Measurements from ENCODE around the gene CKB. TPM values are rescaled to one million over a fixed set of nuclear protein-coding genes. Genes with fewer than 3 reads are reported as not detected.

CKB gene
- total RNA-seq, 1 donor from 2014 or later: 178 TPM

GRCh38 chr14:103544388-103545218 is 22.0 kb upstream of the CKB start:
- H3K79me2 ChIP-seq (ENCODE audit: insufficient read depth, low read length): no peaks in the 10 kb centered on the region
- Mint-ChIP-seq H3K4me3 (ENCODE audit: unreplicated experiment) (no peak overlapping the region), H3K27ac (ENCODE audit: unreplicated experiment) (no peak overlapping the region), H3K27me3 (ENCODE audit: low read depth, unreplicated experiment) (no peaks in the 10 kb centered on the region), H3K9me3 (ENCODE audit: unreplicated experiment) (no peaks in the 10 kb centered on the region), H3K4me1 (ENCODE audit: low read depth, unreplicated experiment) (peaks cover 7% of the 10 kb centered on the region), H3K36me3 (ENCODE audit: low read depth, unreplicated experiment) (no peaks in the 10 kb centered on the region)
- H2AFZ ChIP-seq (ENCODE audit: low read depth, low read length): no peak overlapping the region
- FAIRE-seq (no peak), DNase-seq (ENCODE audit: low read depth) (no peak)
- H3K4me2 ChIP-seq (ENCODE audit: low read length): no peak overlapping the region
- no peak for TF ChIP-seq EZH2 (IDR thresholded peaks at IDR 0.05; ENCODE audit: insufficient read depth, low read length)
- no peak for TF ChIP-seq CTCF (IDR thresholded peaks at IDR 0.05; ENCODE audit: insufficient read depth, low read depth, low read length)
- no peak overlapping the region for H3K4me3 ChIP-seq (ENCODE audit: insufficient read depth, low read depth, low read length)
- no peaks in the 10 kb centered on the region for H3K36me3 ChIP-seq (ENCODE audit: insufficient read depth, low read length)
- no peak overlapping the region for H3K27ac ChIP-seq (ENCODE audit: low read depth, low read length)
- peaks cover 13% of the 10 kb centered on the region for H4K20me1 ChIP-seq (ENCODE audit: insufficient read depth, low read length)
- H3K9ac ChIP-seq (ENCODE audit: low read length): no peak overlapping the region
- peaks cover 28% of the 10 kb centered on the region for H3K4me1 ChIP-seq (ENCODE audit: insufficient read depth, low read length)
- H3K9me3 ChIP-seq (ENCODE audit: insufficient read depth, low read depth, low read length): no peaks in the 10 kb centered on the region
- no peaks in the 10 kb centered on the region for H3K27me3 ChIP-seq (ENCODE audit: insufficient read depth, low read length)

- Histone ChIP-seq H3K4me1 (ENCODE audit: insufficient read depth, low read length) (peaks cover 28% of the 10 kb centered on the region), H2AFZ (ENCODE audit: low read depth, low read length) (no peak overlapping the region), H3K9me3 (ENCODE audit: insufficient read depth, low read depth, low read length) (no peaks in the 10 kb centered on the region), H3K4me2 (ENCODE audit: low read length) (no peak overlapping the region), H4K20me1 (ENCODE audit: insufficient read depth, low read length) (peaks cover 13% of the 10 kb centered on the region), H3K4me3 (ENCODE audit: insufficient read depth, low read depth, low read length) (no peak overlapping the region), H3K9ac (ENCODE audit: low read length) (no peak overlapping the region), H3K36me3 (ENCODE audit: insufficient read depth, low read length) (no peaks in the 10 kb centered on the region), H3K79me2 (ENCODE audit: insufficient read depth, low read length) (no peaks in the 10 kb centered on the region), H3K27ac (ENCODE audit: low read depth, low read length) (no peak overlapping the region), H3K27me3 (ENCODE audit: insufficient read depth, low read length) (no peaks in the 10 kb centered on the region)
- FAIRE-seq: no peak
- DNase-seq (ENCODE audit: low read depth): no peak
- no peaks in the 10 kb centered on the region for H3K9me3 Mint-ChIP-seq (ENCODE audit: unreplicated experiment)
- TF ChIP-seq CTCF (IDR thresholded peaks at IDR 0.05; ENCODE audit: insufficient read depth, low read depth, low read length) (no peak), EZH2 (IDR thresholded peaks at IDR 0.05; ENCODE audit: insufficient read depth, low read length) (no peak)
- no peaks in the 10 kb centered on the region for H3K36me3 Mint-ChIP-seq (ENCODE audit: low read depth, unreplicated experiment)
- peaks cover 7% of the 10 kb centered on the region for H3K4me1 Mint-ChIP-seq (ENCODE audit: low read depth, unreplicated experiment)
- no peak overlapping the region for H3K4me3 Mint-ChIP-seq (ENCODE audit: unreplicated experiment)
- no peaks in the 10 kb centered on the region for H3K27me3 Mint-ChIP-seq (ENCODE audit: low read depth, unreplicated experiment)
- no peak overlapping the region for H3K27ac Mint-ChIP-seq (ENCODE audit: unreplicated experiment)
Measured at GRCh38 chr14:103543721-103544387, 21.2 kb upstream of the CKB start.

Data from astrocyte (in vitro differentiated cells and primary cell).